ENCODE measurements around the gene ZNF75A.
A peak's percentile ranks its signal among the peaks of the same experiment; 100 is the strongest.

DNA sequence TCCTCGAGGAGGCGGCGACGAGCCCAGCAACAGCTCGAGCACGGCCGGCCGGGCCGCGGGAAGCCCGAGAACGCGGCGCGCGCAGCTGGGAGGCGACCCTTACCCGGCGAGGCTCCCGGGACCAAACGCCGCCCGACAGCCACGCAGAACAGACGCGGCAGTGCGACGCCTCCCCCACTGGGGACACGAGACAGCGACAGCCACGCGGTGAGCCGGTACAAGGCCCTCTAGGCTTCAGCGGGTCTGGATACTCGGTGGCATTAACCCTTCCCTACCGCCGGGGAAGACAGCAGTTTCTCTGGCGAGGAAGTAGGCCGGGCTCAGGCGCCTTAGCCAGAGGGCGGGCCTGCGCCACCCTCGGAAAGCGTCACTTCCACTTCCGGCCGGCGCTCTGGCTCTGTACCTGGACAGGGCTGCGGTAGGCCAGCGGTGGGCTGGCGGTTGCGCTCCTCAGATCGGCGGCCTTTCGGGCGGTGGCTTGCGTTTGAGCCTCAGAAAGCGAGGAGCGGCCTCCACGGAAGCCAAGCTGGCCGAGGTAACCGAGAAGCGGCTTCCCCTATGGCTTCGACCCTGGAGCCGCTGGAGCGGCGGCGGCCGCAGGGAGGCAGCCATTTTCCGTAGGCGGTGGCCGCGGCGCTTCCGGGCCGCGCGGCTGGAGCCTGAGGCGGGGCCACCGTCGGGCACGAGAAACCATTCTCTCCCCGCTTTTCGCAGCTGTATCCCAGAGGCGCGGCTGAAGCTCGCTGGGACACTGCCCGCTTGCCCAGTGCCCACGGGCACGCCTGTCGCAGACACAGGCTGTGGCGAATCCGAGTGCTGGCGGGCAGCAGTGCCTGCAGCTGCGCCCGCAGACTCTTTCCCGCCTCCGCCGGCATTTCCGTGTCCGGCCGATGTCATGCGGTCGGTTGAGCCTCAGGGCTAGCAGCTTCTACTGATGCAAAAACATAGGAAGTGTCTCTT is at the start of gene ZNF75A, which contains the start of gene TIGD7:
- TF ChIP-seq, protein P1, sequence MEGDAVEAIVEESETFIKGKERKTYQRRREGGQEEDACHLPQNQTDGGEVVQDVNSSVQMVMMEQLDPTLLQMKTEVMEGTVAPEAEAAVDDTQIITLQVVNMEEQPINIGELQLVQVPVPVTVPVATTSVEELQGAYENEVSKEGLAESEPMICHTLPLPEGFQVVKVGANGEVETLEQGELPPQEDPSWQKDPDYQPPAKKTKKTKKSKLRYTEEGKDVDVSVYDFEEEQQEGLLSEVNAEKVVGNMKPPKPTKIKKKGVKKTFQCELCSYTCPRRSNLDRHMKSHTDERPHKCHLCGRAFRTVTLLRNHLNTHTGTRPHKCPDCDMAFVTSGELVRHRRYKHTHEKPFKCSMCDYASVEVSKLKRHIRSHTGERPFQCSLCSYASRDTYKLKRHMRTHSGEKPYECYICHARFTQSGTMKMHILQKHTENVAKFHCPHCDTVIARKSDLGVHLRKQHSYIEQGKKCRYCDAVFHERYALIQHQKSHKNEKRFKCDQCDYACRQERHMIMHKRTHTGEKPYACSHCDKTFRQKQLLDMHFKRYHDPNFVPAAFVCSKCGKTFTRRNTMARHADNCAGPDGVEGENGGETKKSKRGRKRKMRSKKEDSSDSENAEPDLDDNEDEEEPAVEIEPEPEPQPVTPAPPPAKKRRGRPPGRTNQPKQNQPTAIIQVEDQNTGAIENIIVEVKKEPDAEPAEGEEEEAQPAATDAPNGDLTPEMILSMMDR (IDR thresholded peaks at IDR 0.05): peak in 2 of 7 experiments; percentile 20 to 28
- no peak for TF ChIP-seq EP300 (IDR thresholded peaks at IDR 0.05)
- TF ChIP-seq POLR2AphosphoS5 (IDR thresholded peaks at IDR 0.05): peak; percentile 69 to 94 (median 91)
- TF ChIP-seq POLR2A (IDR thresholded peaks at IDR 0.05): peak in 2 of 4 donors; percentile 16 to 23

All from stomach (tissue), 4 donors.